GM21825 (cell line): ENCODE results near the gene TMEM245.

Experiments
- ATAC-seq: cut with Tn5 transposase; IDR thresholded peaks from one replicate; pipeline ENCODE4 v1.9.1; 2021; ENCODE audit warnings: mild to moderate bottlenecking, moderate library complexity; ENCODE audit not compliant: unreplicated experiment

The TMEM245 gene

GRCh38 chr9:109119439-109120203 is at the start of gene TMEM245:
Gene TMEM245, minus strand, starts transcription at chr9:109119947. Its CDS starts 34 bp downstream, at chr9:109119913.
- ATAC-seq = peak; percentile 91

GRCh38 chr9:109168170-109168569 is 48.4 kb upstream of the TMEM245 start:
- ATAC-seq = no peak

GRCh38 chr9:109167716-109168115 is 48.0 kb upstream of the TMEM245 start:
- no peak for ATAC-seq

- no peak for ATAC-seq
Measured at GRCh38 chr9:109166771-109167601, 47.2 kb upstream of the TMEM245 start, which contains the start of gene FRRS1L. Gene FRRS1L, minus strand, starts transcription at chr9:109167249. Its CDS starts 111 bp downstream, at chr9:109167138.

DNA sequence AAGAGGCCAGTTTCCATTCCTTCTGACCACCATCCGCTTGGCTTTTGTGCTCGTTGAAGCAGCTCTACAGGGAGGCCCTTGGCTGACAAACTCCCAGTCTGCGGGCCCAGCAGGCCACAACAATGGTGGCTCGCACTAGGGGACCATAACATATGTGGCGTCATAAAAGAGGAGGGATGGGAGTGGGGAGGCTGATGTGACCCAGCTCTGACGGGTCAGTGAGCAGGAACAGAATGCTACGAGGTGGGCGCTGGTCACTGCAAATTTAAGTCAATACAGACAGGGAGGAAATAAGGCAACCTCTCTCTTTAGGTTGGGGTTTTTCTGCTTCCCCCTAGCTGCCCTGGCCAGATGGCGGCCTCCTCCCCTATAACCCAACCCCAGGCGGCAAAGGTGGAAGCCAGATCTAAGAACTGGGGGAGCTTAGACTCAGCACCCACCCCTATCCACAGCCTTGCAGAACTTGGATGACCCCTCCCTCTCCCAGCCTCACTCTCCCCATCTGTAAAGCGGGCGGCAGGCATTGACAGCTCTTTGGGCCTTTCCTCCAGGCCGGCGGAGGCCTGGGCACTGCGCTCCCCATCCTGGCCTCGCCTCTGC is 46.5 kb upstream of the TMEM245 start:
- no peak for ATAC-seq

- no peak for ATAC-seq
Measured at GRCh38 chr9:109164042-109164441, 44.3 kb upstream of the TMEM245 start.

DNA sequence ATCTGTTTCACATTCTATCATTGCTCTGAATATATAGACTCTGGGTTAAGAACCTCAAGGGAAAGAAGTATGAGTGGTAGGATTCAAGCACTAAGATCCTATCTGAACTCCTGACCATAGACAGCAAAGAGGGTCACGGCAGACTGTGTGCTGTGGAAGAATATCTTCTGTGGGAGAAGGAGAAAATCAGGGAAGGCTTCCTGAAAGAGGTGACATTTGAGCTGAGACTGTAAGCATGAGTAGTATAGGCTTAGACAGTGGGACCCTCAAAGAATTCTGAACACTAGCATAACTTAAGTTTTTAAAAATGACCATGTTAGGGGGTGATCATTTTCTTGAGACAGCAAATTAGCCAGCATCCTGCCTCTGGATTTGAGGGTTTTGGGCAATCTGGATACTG is 43.4 kb upstream of the TMEM245 start:
- ATAC-seq = no peak

GRCh38 chr9:109162677-109163076 is 42.9 kb upstream of the TMEM245 start:
- no peak for ATAC-seq

DNA sequence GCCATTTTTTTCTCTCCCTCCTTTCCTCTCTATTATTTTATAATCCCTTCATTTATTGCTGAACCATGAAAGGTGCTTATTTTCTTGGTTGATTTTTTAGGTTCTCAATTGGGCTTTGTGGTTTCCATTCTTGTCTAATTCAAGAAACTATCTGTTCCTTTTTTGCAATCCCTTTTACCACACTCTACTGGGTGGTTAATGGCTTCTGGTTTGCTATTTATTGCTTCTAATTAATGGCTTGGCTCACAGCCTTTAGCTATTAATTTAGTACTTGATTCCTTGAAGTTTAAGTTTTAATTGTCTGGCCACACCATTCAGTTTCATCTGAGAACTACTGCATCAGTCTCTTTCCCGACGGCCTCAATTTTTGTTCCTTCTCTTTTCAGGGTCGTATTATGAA is 41.7 kb upstream of the TMEM245 start:
- no peak for ATAC-seq

GRCh38 chr9:109159583-109159982 is 39.8 kb upstream of the TMEM245 start:
- ATAC-seq = no peak

GRCh38 chr9:109158651-109159050 is 38.9 kb upstream of the TMEM245 start:
- no peak for ATAC-seq

GRCh38 chr9:109156708-109157107 is 37.0 kb upstream of the TMEM245 start:
- no peak for ATAC-seq

- no peak for ATAC-seq
Measured at GRCh38 chr9:109150925-109151545, 31.3 kb upstream of the TMEM245 start.

GRCh38 chr9:109149722-109150121 is 30.0 kb upstream of the TMEM245 start:
- ATAC-seq = no peak

DNA sequence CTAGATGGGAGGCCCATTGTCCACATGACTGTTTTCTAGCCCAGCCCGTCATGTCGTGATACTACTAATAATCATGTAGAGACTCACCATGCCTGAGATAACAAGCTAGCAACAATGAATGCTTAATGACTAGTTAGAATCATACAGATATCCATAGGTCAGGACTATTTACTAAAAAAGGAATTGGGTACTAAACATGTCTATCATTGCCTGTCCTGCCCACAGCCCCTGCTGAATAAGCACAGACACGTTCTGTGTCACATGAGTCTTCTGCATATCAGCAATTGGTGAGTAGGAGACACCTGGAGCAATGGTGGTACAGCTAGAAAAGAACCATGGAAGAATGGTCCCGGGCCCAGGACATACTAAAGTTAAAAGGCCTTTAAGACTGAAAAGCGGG is 29.3 kb upstream of the TMEM245 start:
- no peak for ATAC-seq

- ATAC-seq = no peak
Measured at GRCh38 chr9:109145051-109145450, 25.3 kb upstream of the TMEM245 start.

DNA sequence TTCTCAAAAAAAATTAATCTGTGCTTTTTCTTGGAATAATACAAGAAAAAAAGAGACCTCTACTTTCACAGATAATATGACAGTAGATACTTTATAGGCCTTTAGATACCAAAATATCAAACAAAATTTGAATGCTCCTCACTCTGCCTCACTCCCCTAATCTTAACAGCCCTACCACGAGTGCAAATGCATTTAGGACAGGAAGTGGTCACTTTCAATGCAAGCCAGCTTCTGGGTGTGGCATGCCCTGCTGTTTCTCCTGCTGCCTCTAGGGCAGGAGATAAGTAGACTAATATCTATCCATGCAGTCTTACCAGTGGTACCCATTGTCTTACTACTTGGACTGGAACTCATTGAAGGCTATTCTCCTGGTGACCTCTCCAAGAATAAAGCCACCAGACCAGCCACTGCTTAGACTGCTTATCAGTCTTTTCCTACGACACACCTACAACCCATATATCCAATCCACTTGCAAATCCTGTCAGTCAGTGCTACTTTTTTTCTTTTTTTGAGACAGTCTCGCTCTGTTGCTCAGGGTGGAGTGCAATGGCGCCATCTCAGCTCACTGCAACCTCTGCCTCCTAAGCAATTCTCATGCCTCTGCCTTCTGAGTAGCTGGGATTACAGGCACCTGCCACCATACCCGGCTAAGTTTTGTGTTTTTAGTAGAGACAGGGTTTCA is 24.3 kb upstream of the TMEM245 start:
- ATAC-seq = peak; percentile 95

GRCh38 chr9:109141375-109141774 is 21.6 kb upstream of the TMEM245 start:
- ATAC-seq = no peak

- ATAC-seq = no peak
Measured at GRCh38 chr9:109139851-109140250, 20.1 kb upstream of the TMEM245 start.

DNA sequence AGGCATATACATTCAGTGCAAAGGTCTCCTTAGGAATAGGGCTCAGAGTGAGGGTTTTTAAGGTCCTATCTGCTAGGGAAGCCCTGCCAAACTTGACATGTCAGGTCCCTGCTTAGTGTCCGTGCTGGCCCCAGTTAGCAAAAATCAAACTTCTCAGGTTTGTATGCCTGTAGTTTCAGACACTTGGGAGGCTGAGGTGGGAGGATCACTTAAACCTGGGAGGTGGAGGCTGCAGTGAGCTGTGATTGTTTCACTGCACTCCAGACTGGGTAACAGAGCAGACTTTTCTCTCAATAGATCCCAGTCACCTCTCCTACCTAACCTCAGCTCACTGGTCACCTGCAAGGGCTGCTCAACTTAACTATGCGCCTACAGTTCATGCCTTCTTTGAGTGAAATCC is 18.7 kb upstream of the TMEM245 start:
- ATAC-seq = no peak

DNA sequence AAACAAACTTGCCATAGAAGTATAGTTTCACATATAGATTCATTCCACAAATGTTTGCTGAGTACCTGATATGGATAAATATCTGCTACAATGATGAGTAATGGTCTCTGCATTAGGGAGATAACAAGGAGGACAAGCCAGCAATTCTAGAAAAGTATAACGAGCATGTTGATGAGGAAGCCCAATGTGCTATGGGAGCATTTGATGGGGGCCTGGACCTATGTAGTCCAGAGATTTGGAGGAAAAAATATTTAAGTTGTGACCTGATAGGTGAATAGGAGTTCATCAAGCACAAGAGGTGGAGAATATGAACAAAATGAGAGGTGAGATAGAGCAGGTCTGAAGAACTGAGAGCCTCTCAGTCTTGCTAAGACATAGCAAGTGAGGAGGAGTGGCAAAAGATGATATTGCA is 14.4 kb upstream of the TMEM245 start:
- ATAC-seq = no peak
